ENCODE results near the gene AGAP4.
"Not testable (repeated sequence)": the region's sequence is repeated elsewhere in the genome, so short reads cannot be mapped to it uniquely, and the experiment has no call there.

The AGAP4 gene

GRCh38 chr10:45790694-45791426, 56.4 kb downstream of the AGAP4 start:
- DNase-seq (ENCODE audit: low spot score), result not testable (repeated sequence)

- not testable (repeated sequence) for DNase-seq (ENCODE audit: low spot score)
Measured at GRCh38 chr10:45789991-45790390, 57.3 kb downstream of the AGAP4 start.

GRCh38 chr10:45787212-45787741, 60.0 kb downstream of the AGAP4 start:
- DNase-seq (ENCODE audit: low spot score), result not testable (repeated sequence)

GRCh38 chr10:45786217-45786616, 61.1 kb downstream of the AGAP4 start:
- not testable (repeated sequence) for DNase-seq (ENCODE audit: low spot score)

Data from LoVo (cell line).